Fibroblast of upper back skin (primary cell): ENCODE data around the gene RTP1.
"Not testable (repeated sequence)": the region's sequence is repeated elsewhere in the genome, so short reads cannot be mapped to it uniquely, and the experiment has no call there.

Source experiments
- DNase-seq: peaks from one replicate; pipeline ENCODE4 v3.0.0-alpha.2; 2013

The RTP1 gene, protein sequence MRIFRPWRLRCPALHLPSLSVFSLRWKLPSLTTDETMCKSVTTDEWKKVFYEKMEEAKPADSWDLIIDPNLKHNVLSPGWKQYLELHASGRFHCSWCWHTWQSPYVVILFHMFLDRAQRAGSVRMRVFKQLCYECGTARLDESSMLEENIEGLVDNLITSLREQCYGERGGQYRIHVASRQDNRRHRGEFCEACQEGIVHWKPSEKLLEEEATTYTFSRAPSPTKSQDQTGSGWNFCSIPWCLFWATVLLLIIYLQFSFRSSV

DNA sequence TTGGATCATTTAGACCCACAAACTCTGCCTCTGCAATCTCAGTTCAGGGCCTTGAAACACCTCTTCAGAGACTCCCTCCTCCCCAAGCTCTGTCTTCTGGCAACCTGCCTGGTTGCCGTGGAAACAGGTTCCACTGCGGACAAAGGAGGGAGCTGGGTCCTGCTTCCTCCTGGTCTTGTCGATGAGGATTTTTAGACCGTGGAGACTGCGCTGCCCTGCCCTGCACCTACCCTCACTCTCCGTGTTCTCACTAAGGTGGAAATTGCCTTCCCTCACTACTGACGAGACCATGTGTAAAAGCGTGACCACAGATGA lies at the start of gene RTP1:
TSS of gene RTP1 (plus strand) at position 152 of the 315 bp plus-strand sequence. CDS start at position 182, 30 bp downstream.
- no peak for DNase-seq

DNA sequence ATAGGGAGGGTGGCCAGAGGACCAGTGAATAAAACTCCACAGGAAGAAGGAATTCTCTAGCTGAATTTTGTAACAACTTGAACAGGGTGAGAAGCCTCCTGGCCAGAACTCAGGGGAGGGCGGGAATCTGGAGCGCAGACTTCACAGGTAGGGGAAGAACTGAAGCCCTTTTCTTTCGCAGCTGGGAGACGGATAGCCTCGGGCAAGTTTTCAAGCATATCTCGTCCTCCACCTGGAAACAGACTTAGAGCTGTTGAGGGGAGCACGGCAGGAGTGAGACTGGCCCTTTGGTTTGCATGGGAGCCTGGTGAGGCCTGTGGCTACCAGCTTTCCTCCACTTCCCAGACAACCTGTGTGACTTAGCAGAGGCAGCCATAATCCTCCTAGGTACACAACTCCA lies 47.1 kb upstream of the RTP1 start:
- no peak for DNase-seq

DNA sequence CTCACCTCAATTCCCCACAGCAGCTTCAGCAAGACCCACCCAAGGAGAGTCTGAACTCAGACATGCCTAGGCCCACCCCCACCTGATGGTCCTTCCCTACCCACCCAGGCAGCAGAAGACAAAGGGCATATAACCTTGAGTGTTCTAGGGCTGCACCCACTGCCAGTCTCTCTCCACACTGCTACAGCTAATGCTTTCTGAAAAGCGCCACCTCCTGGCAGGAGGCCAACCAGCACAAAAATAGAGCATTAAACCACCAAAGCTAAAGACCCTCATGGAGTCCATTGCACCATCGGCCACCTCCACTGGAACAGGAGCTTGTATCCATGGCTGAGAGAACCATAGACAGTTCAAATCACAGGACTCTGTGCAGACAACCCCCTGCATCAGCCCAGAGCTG lies 46.7 kb upstream of the RTP1 start:
- no peak for DNase-seq

DNA sequence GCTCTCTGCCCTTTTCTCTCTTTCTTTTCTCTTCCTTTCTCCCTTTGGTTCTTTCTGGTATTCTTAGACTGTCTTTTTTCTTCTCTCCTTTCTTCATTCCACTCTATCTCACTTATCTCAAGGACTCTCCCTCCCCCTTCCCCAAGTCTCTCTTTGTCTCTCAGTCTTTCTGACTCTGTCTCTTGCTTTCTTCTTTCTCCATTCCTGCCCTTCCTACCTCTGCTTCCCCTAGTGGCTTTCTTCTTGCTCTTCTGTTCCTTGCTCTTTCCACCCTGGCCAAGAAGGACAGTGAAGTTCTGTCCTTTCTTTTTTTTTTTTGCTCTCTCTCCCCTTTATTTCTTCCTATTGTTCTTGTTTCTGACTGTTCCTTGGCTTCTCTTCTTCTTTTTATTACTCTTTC lies 35.7 kb upstream of the RTP1 start:
- no peak for DNase-seq

DNA sequence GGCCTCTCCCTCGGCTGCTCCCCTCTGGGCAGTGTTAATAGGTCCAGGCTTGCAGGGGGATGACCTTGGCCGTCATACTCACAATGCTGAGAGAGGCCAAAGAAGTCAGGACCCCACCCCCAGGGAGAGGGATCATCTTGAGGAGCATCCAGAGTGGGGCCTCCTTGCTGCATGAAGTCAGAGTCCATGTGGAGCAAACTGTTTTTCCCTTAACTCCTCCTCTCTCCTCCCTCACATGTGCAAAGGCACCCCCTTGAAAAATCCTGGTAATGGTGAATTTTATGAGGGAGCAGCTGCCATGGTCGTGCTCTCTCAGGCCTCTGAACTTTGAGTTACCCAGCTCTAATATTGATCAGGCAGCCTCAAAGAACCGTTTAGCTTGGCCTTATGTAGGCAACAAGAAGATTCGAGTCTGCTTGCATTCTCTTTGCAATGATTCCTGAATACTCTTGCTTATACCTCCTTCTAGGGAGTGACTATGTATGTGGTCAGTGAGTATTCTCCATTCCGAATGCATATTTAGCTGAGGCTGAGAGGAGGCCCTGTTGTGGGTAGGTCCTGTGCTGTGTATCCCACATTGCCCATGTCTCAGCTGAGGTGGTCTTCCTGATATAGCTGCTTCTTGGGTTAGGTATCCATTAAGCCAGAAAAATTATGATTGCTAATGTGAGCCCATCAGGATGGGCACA lies 34.9 kb upstream of the RTP1 start:
- no peak for DNase-seq

DNA sequence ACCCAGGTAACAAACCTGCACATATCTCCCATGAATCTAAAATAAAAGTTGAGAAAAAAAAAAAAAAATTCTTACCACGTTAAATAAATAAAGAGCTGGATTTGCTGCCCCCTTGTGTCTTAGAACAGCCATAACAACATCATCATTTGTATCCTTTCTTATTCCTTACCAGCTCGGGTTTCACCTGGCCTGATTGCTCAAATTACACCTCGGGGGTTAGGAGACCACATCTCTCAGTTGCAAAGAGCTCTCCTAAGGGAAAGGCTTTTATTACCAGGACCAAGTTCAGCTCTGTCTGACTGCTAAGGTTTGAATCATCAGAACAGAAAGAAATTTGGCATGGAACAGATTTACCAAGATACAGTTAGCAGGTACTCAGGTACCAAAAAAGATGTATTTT lies 32.1 kb upstream of the RTP1 start:
- peak; percentile 70 for DNase-seq

DNA sequence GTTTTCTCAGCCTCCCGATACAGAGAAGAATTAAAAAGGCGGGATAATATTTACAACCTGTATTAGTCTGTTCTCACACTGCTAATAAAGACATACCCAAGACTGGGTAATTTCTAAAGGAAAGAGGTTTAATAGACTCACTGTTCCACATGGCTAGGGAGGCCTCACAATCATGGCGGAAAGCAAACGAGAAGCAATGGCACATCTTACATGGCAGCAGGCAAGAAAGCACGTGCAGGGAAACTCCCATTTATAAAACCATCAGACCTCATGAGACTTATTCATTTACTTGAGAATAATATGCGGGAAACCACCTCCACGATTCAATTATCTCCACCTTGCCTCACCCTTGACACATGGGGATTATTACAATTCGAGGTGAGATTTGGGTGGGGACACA lies 30.5 kb upstream of the RTP1 start:
- no peak for DNase-seq

DNA sequence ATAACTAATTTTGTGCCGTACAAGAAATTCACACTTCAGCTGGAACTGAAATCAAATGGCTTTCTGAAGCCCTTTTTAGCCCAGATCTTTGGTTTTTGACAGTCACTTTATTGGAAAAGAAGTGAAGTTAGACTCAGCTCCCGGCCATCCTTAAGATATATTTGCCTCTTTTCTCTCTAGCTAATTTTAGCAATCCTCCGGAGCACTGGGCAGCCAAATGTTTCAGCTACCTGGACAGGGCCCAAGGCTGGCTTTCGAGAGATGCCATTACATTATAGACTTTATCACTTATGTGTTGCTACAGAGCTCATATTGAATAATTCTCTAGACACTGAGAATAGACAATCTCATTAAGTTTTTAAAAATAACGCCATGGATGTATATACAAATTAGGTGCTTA lies 29.5 kb upstream of the RTP1 start:
- no peak for DNase-seq

DNA sequence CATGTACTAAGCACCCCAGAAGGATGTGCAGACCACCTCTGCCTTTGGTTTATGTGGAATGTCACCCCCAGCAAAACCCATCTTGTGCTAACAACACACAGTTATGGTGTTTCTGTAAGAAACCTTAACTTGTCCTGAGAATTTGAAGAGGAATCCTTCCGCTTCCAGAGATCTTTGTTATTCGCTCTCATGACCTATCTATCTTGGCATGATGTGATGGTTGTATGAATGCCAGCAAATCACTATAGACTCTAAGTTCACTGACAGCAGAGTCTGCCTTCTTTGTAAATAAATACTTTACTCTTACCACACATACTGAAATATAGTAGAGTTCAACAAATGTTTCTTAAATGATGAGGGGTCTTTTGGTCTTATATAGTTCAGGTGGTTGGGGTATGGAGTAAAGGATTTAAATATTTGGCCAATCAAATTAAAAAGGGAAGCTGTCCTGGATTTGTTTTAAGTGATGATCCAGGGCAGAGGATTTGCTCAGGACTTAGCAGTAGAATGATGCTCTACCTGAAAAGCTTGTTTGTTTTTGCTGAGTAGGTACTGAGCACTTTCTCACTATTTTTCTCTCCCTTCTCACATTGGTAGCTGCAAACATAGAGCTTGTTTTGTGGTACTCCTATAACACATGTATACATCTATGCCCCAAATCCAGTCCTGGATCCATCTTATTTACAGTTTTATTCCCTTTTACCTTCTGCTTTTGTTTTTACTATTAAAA lies 27.9 kb upstream of the RTP1 start:
- DNase-seq, result peak; percentile 69

DNA sequence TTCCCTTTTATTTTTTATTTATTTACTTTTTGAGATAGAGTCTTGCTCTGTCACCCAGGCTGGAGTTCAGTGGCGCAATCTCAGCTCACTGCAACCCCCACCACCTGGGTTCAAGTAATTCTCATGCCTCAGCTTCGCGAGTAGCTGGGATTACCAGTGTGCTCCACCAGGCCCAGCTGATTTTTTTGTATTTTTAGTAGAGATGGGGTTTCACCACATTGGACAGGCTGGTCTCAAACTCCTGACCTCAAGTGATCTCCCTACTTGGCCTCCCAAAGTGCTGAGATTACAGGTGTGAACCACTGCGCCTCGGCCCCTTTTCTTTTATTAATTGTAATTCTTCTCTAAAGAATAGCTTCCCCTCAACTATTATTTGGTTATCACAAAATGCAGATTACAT lies 26.4 kb upstream of the RTP1 start:
- not testable (repeated sequence) for DNase-seq

DNA sequence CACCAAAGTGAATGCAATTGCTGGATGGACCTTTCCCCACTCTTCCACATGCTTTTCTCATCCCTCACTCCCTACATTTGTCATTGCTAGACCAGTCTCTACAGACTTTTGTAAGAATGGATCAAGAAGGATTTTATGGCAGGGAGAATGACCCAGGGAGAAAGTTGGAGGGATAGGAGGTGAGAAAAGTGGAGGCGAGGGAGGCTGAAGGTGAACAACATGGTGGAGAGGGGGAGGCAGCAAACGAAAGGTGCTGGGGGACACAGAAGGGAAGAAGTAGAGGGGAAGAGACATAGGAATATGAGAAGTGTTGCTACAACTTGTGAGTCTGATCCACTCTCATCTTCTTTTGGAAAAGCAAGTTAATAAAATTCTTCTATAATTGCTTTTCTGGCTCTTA lies 24.4 kb upstream of the RTP1 start:
- no peak for DNase-seq

DNA sequence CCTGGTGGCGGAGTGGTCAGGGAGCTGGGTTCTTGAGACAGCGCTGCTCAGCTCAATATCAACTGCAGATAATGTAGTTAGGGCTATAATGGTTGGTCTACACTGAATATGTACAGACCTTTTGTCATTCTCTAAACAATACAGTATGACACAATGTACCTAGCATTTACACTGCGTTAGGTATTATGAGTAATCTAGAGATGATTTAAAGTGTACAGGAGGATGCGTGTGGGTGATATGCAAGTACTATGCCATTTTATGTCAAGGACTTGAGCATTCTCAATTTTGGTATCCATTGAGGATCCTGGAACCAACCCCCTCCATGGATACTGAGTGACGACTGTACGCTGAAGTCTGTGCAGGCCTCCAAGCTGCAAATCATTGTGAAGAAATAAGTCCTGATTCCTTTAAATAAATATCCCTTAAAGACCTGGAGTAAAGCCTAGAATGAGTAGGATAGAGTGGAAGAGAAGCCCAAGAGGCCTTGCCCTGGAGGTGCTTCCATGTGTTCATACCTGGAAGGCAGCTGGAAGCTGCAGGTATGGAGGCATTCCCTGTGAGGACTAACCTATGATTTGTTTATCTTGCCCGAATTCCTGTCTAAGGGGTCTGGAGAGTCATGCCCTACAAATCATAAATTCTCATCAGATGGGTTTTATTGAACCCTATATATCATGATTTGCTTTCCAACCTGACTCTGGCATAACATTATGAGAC lies 15.7 kb upstream of the RTP1 start:
- DNase-seq, result no peak

DNA sequence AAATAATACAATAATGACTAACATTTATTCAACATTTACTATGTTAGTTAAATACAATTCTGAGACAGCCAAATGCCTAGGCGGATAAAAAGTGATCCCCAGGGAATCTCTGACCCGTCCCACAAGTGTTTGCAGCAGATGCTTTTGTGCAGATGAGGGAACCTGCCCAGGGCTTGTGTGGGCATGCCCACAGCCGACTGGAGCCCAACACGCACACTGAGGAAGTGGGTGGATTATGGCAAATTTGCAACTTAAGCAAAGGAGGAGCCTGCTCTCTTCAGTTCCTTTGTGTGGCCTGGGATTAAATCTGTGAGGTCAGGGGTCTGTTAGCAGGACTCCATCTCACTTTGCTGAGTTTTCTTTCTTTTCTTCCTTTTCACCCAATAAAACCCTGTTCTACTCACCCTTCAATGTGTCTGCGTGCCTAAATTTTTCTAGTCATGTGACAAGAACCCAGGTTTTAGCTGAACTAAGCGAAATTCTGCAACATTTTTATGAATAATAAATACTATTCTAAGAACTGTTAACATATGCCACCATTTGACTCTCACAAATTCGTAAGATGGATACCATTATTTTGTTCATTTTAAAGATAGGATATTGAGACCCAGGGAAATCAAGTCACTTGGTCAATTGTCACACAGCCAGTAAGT lies 13.9 kb upstream of the RTP1 start:
- DNase-seq, result peak; percentile 53

DNA sequence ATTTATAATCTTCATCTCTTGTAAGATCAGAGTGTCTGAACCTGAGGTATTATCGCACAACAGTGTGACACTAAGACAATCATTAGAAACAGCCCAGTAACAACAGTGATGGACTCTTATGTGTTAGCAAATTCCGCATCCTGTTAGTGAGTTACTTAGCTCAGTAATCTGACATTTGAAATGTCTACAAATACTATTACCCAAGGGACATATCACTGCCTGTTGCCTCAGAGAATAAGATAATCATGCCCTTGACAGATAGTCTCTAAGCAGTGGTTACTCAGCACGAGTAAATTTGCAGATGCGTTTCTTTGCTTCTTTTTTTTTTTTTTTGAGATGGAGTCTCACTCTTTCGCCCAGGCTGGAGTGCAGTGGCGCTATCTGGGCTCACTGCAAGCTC lies 13.4 kb upstream of the RTP1 start:
- no peak for DNase-seq

DNA sequence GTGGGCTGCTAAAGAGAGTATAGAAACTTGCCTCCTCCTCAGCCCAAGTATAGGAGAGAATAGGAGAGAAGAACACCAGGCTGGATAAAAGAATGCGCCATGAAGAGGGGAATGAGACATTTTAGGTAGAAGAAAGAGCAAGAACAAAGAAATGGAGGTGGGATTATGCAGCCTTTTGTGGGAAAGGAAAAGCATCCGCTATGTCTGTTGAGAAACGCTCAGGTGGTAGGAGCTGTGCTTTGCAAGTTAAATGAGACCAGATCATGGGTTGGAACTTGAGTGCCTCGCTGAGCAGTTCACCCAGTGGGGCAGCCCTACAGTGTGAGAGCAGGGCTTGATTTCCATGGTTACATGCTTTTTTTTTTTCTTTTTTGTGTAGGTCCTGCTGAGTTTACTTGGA lies 11.5 kb upstream of the RTP1 start:
- DNase-seq, result no peak

DNA sequence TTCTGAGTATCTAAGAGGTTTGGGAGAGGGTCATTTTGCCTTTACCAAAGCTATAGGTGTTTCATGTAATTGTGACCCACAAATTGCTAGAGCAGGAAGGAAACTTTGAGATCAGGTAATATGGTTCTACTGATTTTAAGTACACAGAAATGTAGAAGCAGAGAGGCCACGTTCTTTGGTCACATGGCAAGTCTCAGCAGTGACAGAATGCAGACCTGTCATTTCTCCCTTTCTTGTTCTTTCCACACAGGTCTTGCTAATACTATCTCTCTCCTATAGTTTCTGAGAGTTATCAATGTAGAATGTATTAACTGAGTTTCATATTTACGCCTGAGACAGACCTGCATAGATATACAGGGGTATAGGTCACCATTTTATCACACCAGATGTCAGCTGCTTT lies 10.9 kb upstream of the RTP1 start:
- no peak for DNase-seq

DNA sequence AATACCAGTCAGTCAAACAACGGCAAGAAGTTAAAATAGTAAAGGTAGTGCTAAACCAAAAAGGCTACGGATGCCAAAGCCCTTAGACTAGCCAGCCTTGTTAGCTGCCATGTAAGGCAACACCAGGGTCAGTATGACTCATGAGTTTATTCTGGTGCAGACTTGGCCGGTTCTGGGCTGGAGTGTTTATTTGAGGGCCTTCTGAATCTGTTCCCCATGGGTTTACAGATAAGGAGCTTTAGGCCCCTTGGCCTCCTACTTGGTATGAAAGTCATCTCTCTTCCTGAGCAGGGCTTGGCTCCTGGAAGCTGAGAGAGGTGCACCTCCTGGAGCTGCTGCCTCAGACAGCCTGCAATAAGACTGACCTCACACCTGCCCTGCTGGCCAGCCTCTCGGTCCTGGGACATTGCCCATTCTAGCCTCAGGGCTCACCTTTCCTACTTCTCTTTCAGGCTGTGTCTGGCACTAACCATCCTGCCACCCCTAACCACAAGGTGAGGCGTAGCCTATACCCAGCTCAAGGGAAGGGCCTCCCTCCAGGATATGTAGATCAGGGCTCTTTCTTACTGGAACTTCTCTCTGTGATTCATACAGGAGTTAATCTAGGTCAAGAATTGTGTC lies 10.4 kb upstream of the RTP1 start:
- peak; percentile 78 for DNase-seq

DNA sequence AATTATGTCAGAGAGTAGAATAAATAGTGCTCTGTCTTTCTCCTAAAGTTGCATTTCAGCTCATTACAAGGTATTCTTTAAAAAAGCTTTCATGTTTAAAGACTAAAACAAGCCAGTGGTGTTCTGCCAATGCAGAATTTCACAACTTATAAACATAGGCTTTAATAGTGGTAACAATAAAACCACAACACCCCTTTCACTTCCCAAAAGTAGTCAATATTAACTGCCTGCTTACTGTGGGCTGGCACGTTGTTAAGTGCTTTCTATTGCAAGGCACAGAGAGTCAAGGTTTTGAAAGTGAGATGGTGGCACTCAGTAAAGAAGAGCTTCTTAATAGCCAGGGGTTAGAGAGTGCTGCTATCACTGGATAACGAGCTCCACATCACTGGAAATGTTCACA lies 8.4 kb upstream of the RTP1 start:
- DNase-seq, result no peak

DNA sequence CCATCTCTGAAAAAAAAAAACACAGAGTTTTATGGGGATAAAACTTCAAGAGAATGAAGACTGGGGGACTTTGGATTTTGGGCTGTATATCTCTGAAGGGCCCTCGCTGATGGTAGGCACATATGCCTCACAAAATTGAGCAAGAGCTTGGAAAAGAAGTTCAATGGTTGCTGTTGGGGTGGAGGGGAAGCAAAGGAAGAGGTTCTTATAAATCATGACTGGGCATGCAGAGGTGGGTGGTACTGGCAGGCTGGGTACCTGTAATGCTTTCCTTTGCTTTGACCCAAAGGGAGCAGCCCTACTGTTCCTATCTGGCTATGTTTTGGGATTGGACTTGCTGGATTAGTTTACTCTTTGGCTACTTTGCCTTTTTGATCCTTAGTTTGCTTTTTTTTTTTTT lies 6.0 kb upstream of the RTP1 start:
- DNase-seq, result no peak

DNA sequence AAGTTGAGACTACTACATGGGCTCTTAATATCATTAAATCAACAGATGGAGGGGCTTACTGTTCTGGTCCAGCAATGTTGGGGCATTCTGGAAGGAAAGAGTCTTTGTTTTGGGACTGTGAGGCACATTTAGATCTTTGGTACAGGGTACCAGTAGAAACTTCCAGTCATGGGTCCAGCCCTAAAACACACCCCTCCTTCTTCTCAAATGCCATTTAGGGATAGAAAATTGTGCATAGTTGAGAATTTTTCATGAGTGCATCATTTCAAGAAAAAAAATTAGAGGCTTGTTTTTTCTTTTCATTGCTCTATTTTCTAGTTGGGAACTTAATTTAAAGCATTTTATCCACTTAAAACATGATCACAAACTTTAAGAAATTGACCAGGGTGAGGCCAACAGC lies 4.1 kb upstream of the RTP1 start:
- DNase-seq, result no peak

DNA sequence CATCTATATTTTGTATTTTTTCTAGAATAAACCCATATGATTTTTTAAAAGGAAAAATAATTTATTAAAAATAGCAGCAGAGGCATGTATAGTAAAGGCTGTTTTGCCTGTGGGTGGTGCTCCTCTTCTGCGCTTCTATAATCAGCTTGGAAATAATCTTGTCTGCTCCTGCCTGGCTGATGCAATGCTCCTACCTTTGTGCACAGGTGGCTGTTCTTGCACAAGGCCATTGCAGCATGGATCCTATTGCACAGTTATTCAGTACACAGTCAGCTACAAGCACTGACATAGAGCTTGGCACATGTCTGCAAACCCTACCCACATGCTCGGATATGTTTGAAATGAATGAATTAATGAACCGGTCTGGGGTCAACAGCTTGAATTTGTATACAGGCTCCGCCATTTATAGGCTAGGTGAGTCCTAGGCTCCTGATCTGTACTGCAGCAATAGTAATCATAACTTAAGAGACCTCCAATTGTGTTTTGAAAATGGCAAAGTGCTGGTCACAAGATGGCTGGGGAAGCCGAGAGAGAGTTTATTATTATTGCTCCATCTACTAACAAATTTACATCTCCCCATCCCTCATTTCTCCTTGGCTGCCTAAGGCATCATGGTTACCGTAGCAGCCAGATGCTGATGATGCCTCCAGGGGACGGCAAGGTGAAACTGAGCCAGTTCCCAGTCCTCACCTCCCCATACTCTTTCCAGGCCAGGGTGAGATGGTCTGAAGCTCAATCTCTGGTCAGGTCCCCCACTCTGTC lies 532 bp upstream of the RTP1 start:
- DNase-seq, result no peak

DNA sequence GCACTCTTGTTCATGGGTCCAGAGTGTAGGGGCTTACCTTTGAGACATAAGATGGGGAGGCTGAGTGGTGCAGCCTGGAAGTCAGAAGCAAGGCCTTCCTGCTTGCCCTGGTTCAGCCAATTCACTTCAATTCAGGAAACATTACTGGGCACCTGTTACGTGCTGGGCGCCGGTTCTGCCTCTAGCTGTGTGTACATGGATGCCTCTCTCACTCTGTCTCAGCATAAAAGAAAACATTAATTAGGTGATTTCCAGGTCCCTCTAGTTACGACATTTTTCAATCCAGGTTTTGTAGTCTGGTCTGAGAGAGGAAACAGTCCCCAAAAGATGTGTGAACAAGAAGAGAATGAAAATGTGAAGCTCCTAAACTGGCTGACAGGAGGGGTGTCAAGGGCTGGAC lies 1.2 kb downstream of the RTP1 start:
- no peak for DNase-seq
